Measurements from ENCODE around the gene RXRB.
A peak's percentile ranks its signal among the peaks of the same experiment; 100 is the strongest.

RXRB gene

GRCh38 chr6:33197431-33198048 is 2.9 kb downstream of the RXRB start:
- peak in 6 of 14 donors; percentile 10 to 42 (median 22) for DNase-seq

GRCh38 chr6:33195304-33196165 is 4.9 kb downstream of the RXRB start:
- no peak for DNase-seq

GRCh38 chr6:33194431-33194979 is 6.0 kb downstream of the RXRB start:
- DNase-seq, result no peak

- DNase-seq, result peak in 2 of 14 donors; percentile 49 to 64
These were observed 6.8 kb downstream of the RXRB start for GRCh38 chr6:33193619-33194018.

GRCh38 chr6:33192671-33193602 is 7.5 kb downstream of the RXRB start:
- peak in 12 of 14 donors; percentile 29 to 84 (median 64) for DNase-seq

GRCh38 chr6:33192105-33192646 is 8.3 kb downstream of the RXRB start, which contains the start of gene COL11A2:
COL11A2 (minus strand) TSS chr6:33192467; CDS start chr6:33192240, 227 bp downstream.
- no peak for DNase-seq

- DNase-seq, result no peak
These were observed 8.9 kb downstream of the RXRB start for GRCh38 chr6:33191383-33192104.

GRCh38 chr6:33190504-33191107 is 9.9 kb downstream of the RXRB start:
- peak in 2 of 14 donors; percentile 17 to 64 for DNase-seq

GRCh38 chr6:33189625-33190448 is 10.6 kb downstream of the RXRB start:
- no peak for DNase-seq

- no peak for DNase-seq
These were observed 11.3 kb downstream of the RXRB start for GRCh38 chr6:33189164-33189563.

- no peak for DNase-seq
These were observed 12.7 kb downstream of the RXRB start for GRCh38 chr6:33187809-33188208.

GRCh38 chr6:33185654-33186187 is 14.7 kb downstream of the RXRB start:
- no peak for DNase-seq

- no peak for DNase-seq
These were observed 15.3 kb downstream of the RXRB start for GRCh38 chr6:33185190-33185589.

GRCh38 chr6:33183071-33183683 is 17.3 kb downstream of the RXRB start:
- DNase-seq, result no peak

- no peak for DNase-seq
These were observed 19.3 kb downstream of the RXRB start for GRCh38 chr6:33181141-33181540.

- DNase-seq, result no peak
These were observed 21.6 kb downstream of the RXRB start for GRCh38 chr6:33178755-33179475.

- DNase-seq, result no peak
These were observed 22.7 kb downstream of the RXRB start for GRCh38 chr6:33177552-33178446.

Measured in C1 segment of cervical spinal cord (tissue), 14 donors.